ENCODE data around the gene PTPRJ.

PTPRJ gene

GRCh38 chr11:47998733-47999359, 18.5 kb downstream of the PTPRJ start:
- H3F3A ChIP-seq (ENCODE audit: control insufficient read depth, insufficient read depth), result no peaks in the 10 kb centered on the region
- no peaks in the 10 kb centered on the region for H3K27me3 ChIP-seq (ENCODE audit: control insufficient read depth, low read length)
- H3K4me1 ChIP-seq (ENCODE audit: control insufficient read depth, low read length), result peaks cover 2% of the 10 kb centered on the region
- no peaks in the 10 kb centered on the region for H3K9me2 ChIP-seq (replicated peaks; ENCODE audit: control insufficient read depth, low read length)
- H3K79me2 ChIP-seq (ENCODE audit: control insufficient read depth, low read length), result no peaks in the 10 kb centered on the region
- no peaks in the 10 kb centered on the region for H4K20me1 ChIP-seq (ENCODE audit: control insufficient read depth, insufficient read depth, low read depth, low read length)
- no peak overlapping the region for H3K27ac ChIP-seq (ENCODE audit: low read depth, low read length)
- H3K36me3 ChIP-seq (ENCODE audit: control insufficient read depth, low read length), result no peaks in the 10 kb centered on the region
- H3K4me3 ChIP-seq (ENCODE audit: low read length), result no peak overlapping the region
- TF ChIP-seq CTCF (IDR thresholded peaks at IDR 0.05; ENCODE audit: low read depth, low read length, poor library complexity, severe bottlenecking) (no peak), EZH2phosphoT487 (IDR thresholded peaks at IDR 0.05; ENCODE audit: borderline replicate concordance, low read length) (no peak)
- H3K9me3 ChIP-seq (ENCODE audit: control insufficient read depth, insufficient read depth, low read length), result no peaks in the 10 kb centered on the region
- no peak overlapping the region for H3K4me2 ChIP-seq (ENCODE audit: low read length)

GRCh38 chr11:48000432-48000831, 20.1 kb downstream of the PTPRJ start:
- Histone ChIP-seq H3F3A (ENCODE audit: control insufficient read depth, insufficient read depth) (no peaks in the 10 kb centered on the region), H3K9me3 (ENCODE audit: control insufficient read depth, insufficient read depth, low read length) (no peaks in the 10 kb centered on the region), H3K79me2 (ENCODE audit: control insufficient read depth, low read length) (no peaks in the 10 kb centered on the region), H3K27me3 (ENCODE audit: control insufficient read depth, low read length) (peaks cover 2% of the 10 kb centered on the region; the same call in 1 of the 2 replicates), H3K27ac (ENCODE audit: low read depth, low read length) (no peak overlapping the region), H3K4me3 (ENCODE audit: low read length) (no peak overlapping the region), H3K36me3 (ENCODE audit: control insufficient read depth, low read length) (no peaks in the 10 kb centered on the region), H3K4me1 (ENCODE audit: control insufficient read depth, low read length) (peaks cover 12% of the 10 kb centered on the region), H3K9me2 (replicated peaks; ENCODE audit: control insufficient read depth, low read length) (no peaks in the 10 kb centered on the region), H3K4me2 (ENCODE audit: low read length) (no peak overlapping the region), H4K20me1 (ENCODE audit: control insufficient read depth, insufficient read depth, low read depth, low read length) (no peaks in the 10 kb centered on the region)
- no peak for TF ChIP-seq EZH2phosphoT487 (IDR thresholded peaks at IDR 0.05; ENCODE audit: borderline replicate concordance, low read length)
- TF ChIP-seq CTCF (IDR thresholded peaks at IDR 0.05; ENCODE audit: low read depth, low read length, poor library complexity, severe bottlenecking), result no peak

GRCh38 chr11:48001438-48002021, 21.2 kb downstream of the PTPRJ start:
- H4K20me1 ChIP-seq (ENCODE audit: control insufficient read depth, insufficient read depth, low read depth, low read length), result no peaks in the 10 kb centered on the region
- H3K4me3 ChIP-seq (ENCODE audit: low read length), result no peak overlapping the region
- peaks cover 12% of the 10 kb centered on the region for H3K4me1 ChIP-seq (ENCODE audit: control insufficient read depth, low read length)
- TF ChIP-seq EZH2phosphoT487 (IDR thresholded peaks at IDR 0.05; ENCODE audit: borderline replicate concordance, low read length) (no peak), CTCF (IDR thresholded peaks at IDR 0.05; ENCODE audit: low read depth, low read length, poor library complexity, severe bottlenecking) (no peak)
- no peak overlapping the region for H3K27ac ChIP-seq (ENCODE audit: low read depth, low read length)
- H3K27me3 ChIP-seq (ENCODE audit: control insufficient read depth, low read length), result peaks cover 3% of the 10 kb centered on the region; the same call in 1 of the 2 replicates
- H3K79me2 ChIP-seq (ENCODE audit: control insufficient read depth, low read length), result no peaks in the 10 kb centered on the region
- H3K9me2 ChIP-seq (replicated peaks; ENCODE audit: control insufficient read depth, low read length), result no peaks in the 10 kb centered on the region
- H3K36me3 ChIP-seq (ENCODE audit: control insufficient read depth, low read length), result no peaks in the 10 kb centered on the region
- H3K4me2 ChIP-seq (ENCODE audit: low read length), result no peak overlapping the region
- no peaks in the 10 kb centered on the region for H3F3A ChIP-seq (ENCODE audit: control insufficient read depth, insufficient read depth)
- H3K9me3 ChIP-seq (ENCODE audit: control insufficient read depth, insufficient read depth, low read length), result no peaks in the 10 kb centered on the region
